Ureter (tissue), 1 donor: ENCODE results near the gene KCNJ1. TPM values are rescaled to one million over a fixed set of nuclear protein-coding genes. Genes with fewer than 3 reads are reported as not detected.
A peak's percentile ranks its signal among the peaks of the same experiment; 100 is the strongest.

Experiments
- DNase-seq: peaks from one replicate; pipeline ENCODE4 v3.0.0-alpha.2; 2020; ENCODE audit warnings: low spot score
- total RNA-seq: library from RNA; stranded (reverse); gene quantifications from one replicate; pipeline ENCODE4 v1.2.4, GENCODE V29; 2023
- donor health status: DM: yes; HTN: yes; CAD: no.

The KCNJ1 gene
- not detected for total RNA-seq

GRCh38 chr11:128867277-128867676, at the start of gene KCNJ1:
Gene KCNJ1, minus strand, starts transcription at chr11:128867296. Its CDS starts 27,053 bp downstream, at chr11:128840243.
- no peak for DNase-seq

- no peak for DNase-seq
Measured at GRCh38 chr11:128916681-128917080, 49.6 kb upstream of the KCNJ1 start.

GRCh38 chr11:128916037-128916572, 49.0 kb upstream of the KCNJ1 start:
- no peak for DNase-seq

- no peak for DNase-seq
Measured at GRCh38 chr11:128915149-128915521, 48.0 kb upstream of the KCNJ1 start.

GRCh38 chr11:128914216-128915148, 47.4 kb upstream of the KCNJ1 start:
- DNase-seq = no peak

GRCh38 chr11:128913806-128914205, 46.7 kb upstream of the KCNJ1 start:
- DNase-seq = no peak

- no peak for DNase-seq
Measured at GRCh38 chr11:128911701-128912100, 44.6 kb upstream of the KCNJ1 start.

- DNase-seq = no peak
Measured at GRCh38 chr11:128911239-128911638, 44.1 kb upstream of the KCNJ1 start.

- no peak for DNase-seq
Measured at GRCh38 chr11:128910576-128910975, 43.5 kb upstream of the KCNJ1 start.

- no peak for DNase-seq
Measured at GRCh38 chr11:128909438-128910125, 42.5 kb upstream of the KCNJ1 start.

- peak; percentile 84 for DNase-seq
Measured at GRCh38 chr11:128908391-128909246, 41.5 kb upstream of the KCNJ1 start.

- no peak for DNase-seq
Measured at GRCh38 chr11:128907585-128907984, 40.5 kb upstream of the KCNJ1 start.

GRCh38 chr11:128906185-128907050, 39.3 kb upstream of the KCNJ1 start:
- DNase-seq = no peak

GRCh38 chr11:128905345-128906184, 38.5 kb upstream of the KCNJ1 start:
- DNase-seq = no peak

GRCh38 chr11:128904656-128905344, 37.7 kb upstream of the KCNJ1 start:
- no peak for DNase-seq

- no peak for DNase-seq
Measured at GRCh38 chr11:128904303-128904655, 37.2 kb upstream of the KCNJ1 start.

- DNase-seq = no peak
Measured at GRCh38 chr11:128903248-128904061, 36.4 kb upstream of the KCNJ1 start.

- no peak for DNase-seq
Measured at GRCh38 chr11:128902515-128903066, 35.5 kb upstream of the KCNJ1 start.
